BE2C (cell line): ENCODE results near the gene COL17A1.

Experiments used
- DNase-seq: peaks from one replicate; pipeline ENCODE4 v3.0.0-alpha.2; 2020
- H3K27me3 ChIP-seq: fragments of 250-450 bp; sonication (Bioruptor Pico); 2 replicates; pipeline ENCODE4 v1.5.1; 2020; ENCODE audit warnings: mild to moderate bottlenecking
- H3K36me3 ChIP-seq: fragments of 250-450 bp; sonication (Bioruptor Pico); 2 replicates; pipeline ENCODE4 v1.5.1; 2020; ENCODE audit warnings: mild to moderate bottlenecking
- H3K4me1 ChIP-seq: fragments of 250-450 bp; sonication (Bioruptor Pico); 2 replicates; pipeline ENCODE4 v1.5.1; 2020
- H3K4me3 ChIP-seq: 2 replicates; pipeline ENCODE4 v1.5.1; 2011; ENCODE audit warnings: low read depth, low read length
- H3K9me3 ChIP-seq: fragments of 250-450 bp; sonication (Bioruptor Pico); 2 replicates; pipeline ENCODE4 v1.5.1; 2020
- TF ChIP-seq, protein P1 (sequence below): IDR thresholded peaks from 2 replicates; pipeline ENCODE4 v1.5.1; 2012; ENCODE audit warnings: mild to moderate bottlenecking, low read depth, low read length

COL17A1 gene

DNA sequence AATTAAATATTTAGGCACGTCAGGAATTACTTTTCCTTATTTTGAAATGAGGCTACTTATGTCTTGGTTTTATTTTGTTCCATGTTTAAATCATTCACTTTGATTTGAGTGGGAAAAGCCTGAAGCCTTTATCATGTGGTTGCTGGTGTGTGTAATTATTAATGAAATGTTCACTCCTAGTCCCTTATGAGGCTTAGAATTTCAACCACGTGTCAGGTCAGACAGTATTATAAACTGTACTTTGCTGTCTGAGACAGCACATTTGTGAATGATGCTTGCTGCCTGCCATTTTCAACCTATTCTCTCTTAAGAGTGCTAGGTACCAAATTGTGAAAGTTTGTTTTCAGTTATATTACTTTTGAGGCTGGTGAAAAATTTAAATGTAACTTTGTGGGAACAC is 58.9 kb downstream of the COL17A1 start:
- DNase-seq = no peak
- Histone ChIP-seq H3K4me1 (no peaks in the 10 kb centered on the region), H3K4me3 (no peak overlapping the region), H3K36me3 (peaks cover 4% of the 10 kb centered on the region; the same call in 1 of the 2 replicates), H3K9me3 (no peaks in the 10 kb centered on the region), H3K27me3 (no peaks in the 10 kb centered on the region)
- TF ChIP-seq, protein P1, sequence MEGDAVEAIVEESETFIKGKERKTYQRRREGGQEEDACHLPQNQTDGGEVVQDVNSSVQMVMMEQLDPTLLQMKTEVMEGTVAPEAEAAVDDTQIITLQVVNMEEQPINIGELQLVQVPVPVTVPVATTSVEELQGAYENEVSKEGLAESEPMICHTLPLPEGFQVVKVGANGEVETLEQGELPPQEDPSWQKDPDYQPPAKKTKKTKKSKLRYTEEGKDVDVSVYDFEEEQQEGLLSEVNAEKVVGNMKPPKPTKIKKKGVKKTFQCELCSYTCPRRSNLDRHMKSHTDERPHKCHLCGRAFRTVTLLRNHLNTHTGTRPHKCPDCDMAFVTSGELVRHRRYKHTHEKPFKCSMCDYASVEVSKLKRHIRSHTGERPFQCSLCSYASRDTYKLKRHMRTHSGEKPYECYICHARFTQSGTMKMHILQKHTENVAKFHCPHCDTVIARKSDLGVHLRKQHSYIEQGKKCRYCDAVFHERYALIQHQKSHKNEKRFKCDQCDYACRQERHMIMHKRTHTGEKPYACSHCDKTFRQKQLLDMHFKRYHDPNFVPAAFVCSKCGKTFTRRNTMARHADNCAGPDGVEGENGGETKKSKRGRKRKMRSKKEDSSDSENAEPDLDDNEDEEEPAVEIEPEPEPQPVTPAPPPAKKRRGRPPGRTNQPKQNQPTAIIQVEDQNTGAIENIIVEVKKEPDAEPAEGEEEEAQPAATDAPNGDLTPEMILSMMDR = no peak

DNA sequence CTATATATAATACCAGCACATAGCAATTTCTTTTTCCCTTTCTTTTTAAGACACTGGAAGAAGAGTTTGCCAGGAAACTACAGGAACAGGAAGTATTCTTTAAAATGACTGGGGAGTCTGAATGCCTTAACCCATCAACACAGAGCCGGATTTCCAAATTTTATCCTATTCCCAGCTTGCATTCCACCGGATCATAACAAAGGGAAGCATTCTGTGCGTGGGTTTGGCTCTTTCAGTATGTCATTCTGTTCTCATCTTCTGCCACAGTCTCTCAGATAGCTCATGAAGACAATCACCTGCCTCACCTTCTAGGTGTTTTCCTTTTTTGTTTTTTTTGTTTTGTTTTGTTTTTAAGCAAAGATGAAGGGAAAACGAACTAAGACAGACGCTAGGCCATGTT is 60.2 kb downstream of the COL17A1 start:
- Histone ChIP-seq H3K4me3 (no peak overlapping the region), H3K4me1 (no peaks in the 10 kb centered on the region), H3K36me3 (peaks cover 13% of the 10 kb centered on the region; the same call in 1 of the 2 replicates), H3K9me3 (no peaks in the 10 kb centered on the region), H3K27me3 (no peaks in the 10 kb centered on the region)
- TF ChIP-seq, protein P1 = no peak
- DNase-seq = no peak

DNA sequence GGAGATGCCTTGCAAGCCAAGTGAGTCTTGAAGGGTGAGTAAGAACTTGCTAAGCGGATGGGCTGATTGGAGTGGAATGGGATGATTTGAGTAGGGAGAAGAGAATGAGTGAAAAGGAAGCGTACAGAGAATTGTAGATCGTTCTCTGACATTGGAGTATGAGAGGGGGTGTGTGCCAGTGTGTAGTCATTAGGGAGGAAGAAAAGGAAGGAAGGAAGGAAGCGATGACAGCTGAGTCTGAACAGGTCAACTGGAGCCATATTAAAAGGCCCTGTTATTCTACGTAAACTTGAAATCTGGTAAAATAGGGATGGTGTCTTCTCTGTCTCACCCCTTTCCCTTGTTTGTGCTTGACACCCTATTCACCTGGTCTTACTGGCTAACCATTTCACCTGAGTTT is 63.7 kb downstream of the COL17A1 start:
- Histone ChIP-seq H3K27me3 (no peaks in the 10 kb centered on the region), H3K36me3 (peaks cover 23% of the 10 kb centered on the region), H3K9me3 (no peaks in the 10 kb centered on the region), H3K4me1 (no peaks in the 10 kb centered on the region), H3K4me3 (no peak overlapping the region)
- no peak for DNase-seq
- TF ChIP-seq, protein P1 = no peak

DNA sequence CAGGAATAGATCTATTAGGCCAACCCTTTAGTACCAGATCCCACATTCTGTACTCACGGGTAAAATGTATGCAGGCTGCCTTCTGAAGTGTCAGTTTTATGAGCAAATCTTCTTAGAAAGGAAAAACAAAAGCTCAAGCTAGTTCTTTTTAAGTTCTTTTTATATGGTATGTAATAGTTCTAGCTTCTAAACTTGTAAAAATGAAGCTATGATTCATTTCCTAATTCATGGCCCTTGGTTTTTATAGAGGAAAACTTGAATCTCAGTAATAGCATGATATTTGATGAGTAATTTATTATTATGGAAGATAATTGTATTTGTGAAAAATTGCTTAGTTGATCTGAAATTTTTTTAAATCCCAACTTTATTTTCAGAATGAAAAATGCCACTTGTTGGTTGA is 64.4 kb downstream of the COL17A1 start:
- no peak for DNase-seq
- Histone ChIP-seq H3K4me3 (no peak overlapping the region), H3K36me3 (peaks cover 23% of the 10 kb centered on the region)

DNA sequence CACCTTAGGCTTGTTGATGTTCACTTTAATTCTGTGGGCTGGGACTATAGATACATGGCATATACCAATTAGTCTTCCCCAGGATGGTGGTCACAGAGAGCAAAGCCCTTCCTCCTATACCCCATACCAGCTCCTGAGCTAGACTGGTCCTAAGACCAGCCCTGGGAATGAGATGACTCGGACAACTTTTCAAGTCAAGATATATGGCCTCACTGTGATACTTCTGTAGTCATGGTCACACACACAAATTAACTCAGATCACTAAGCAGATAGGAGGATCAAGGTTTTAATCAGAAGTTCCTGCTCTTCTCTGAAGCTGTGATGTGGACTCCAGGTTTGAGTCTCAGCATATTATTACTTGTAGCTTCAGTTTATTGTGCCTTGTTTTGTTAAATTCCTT is 65.7 kb downstream of the COL17A1 start:
- H3K4me3 ChIP-seq = no peak overlapping the region
- TF ChIP-seq, protein P1 = no peak

More for the DNA sequence above, 64.4 kb downstream of the COL17A1 start:
- no peaks in the 10 kb centered on the region for H3K4me1 ChIP-seq
- TF ChIP-seq, protein P1 = no peak
- no peaks in the 10 kb centered on the region for H3K9me3 ChIP-seq
- no peaks in the 10 kb centered on the region for H3K27me3 ChIP-seq

DNA sequence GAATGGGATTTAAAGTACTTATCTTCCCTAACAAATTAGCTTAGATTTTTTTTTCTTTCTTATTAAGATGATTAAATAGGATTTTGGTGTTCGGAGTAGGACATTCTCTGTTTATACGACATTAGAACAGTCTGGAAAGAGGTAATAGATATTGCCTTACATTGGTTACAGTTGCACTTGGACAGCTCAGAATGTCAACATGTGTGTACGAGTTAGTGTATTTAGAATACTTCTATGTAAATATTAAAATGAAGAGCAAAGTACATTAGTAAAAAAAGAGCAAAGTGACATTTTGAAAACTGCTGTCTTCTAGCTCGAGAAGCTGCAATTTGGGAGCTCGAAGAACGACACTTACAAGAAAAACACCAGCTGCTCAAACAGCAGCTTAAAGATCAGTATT is 67.2 kb downstream of the COL17A1 start:
- H3K36me3 ChIP-seq = peaks cover 23% of the 10 kb centered on the region

More for the DNA sequence above, 65.7 kb downstream of the COL17A1 start:
- no peaks in the 10 kb centered on the region for H3K9me3 ChIP-seq
- no peaks in the 10 kb centered on the region for H3K4me1 ChIP-seq
- peaks cover 23% of the 10 kb centered on the region for H3K36me3 ChIP-seq
- no peak for DNase-seq
- no peaks in the 10 kb centered on the region for H3K27me3 ChIP-seq

More for the DNA sequence above, 67.2 kb downstream of the COL17A1 start:
- no peaks in the 10 kb centered on the region for H3K9me3 ChIP-seq
- TF ChIP-seq, protein P1 = no peak
- no peak for DNase-seq
- no peaks in the 10 kb centered on the region for H3K4me1 ChIP-seq
- H3K4me3 ChIP-seq = no peak overlapping the region
- H3K27me3 ChIP-seq = no peaks in the 10 kb centered on the region
